ENCODE measurements around the gene KLF3. TPM values are rescaled to one million over a fixed set of nuclear protein-coding genes. Genes with fewer than 3 reads are reported as not detected.

The KLF3 gene
- total and polyA plus RNA-seq, 2 of the 8 experiments (the other 6 are each of a cell fraction or from before 2014, with no cell fraction given), result 8.0 to 14.9 TPM

DNA sequence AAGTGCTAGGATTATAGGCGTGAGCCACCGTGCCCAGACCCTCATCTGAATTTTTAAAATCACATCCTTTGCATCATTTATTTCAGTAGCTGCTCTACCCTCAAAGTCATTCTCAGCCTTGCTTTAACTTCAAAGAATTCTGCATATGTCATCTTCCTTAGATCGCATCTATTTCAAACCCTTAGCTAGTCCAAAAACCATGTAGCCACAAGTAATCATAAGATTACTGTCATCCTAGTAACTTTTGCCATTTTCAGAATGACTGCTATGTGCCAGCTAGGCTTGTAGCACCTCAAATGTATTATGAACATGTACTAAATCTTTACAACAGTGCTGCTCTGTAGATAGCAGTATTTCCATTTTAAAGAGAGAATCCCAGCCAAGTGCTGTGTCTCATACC lies 45.5 kb upstream of the KLF3 start (continued):
- TF ChIP-seq, protein P1, sequence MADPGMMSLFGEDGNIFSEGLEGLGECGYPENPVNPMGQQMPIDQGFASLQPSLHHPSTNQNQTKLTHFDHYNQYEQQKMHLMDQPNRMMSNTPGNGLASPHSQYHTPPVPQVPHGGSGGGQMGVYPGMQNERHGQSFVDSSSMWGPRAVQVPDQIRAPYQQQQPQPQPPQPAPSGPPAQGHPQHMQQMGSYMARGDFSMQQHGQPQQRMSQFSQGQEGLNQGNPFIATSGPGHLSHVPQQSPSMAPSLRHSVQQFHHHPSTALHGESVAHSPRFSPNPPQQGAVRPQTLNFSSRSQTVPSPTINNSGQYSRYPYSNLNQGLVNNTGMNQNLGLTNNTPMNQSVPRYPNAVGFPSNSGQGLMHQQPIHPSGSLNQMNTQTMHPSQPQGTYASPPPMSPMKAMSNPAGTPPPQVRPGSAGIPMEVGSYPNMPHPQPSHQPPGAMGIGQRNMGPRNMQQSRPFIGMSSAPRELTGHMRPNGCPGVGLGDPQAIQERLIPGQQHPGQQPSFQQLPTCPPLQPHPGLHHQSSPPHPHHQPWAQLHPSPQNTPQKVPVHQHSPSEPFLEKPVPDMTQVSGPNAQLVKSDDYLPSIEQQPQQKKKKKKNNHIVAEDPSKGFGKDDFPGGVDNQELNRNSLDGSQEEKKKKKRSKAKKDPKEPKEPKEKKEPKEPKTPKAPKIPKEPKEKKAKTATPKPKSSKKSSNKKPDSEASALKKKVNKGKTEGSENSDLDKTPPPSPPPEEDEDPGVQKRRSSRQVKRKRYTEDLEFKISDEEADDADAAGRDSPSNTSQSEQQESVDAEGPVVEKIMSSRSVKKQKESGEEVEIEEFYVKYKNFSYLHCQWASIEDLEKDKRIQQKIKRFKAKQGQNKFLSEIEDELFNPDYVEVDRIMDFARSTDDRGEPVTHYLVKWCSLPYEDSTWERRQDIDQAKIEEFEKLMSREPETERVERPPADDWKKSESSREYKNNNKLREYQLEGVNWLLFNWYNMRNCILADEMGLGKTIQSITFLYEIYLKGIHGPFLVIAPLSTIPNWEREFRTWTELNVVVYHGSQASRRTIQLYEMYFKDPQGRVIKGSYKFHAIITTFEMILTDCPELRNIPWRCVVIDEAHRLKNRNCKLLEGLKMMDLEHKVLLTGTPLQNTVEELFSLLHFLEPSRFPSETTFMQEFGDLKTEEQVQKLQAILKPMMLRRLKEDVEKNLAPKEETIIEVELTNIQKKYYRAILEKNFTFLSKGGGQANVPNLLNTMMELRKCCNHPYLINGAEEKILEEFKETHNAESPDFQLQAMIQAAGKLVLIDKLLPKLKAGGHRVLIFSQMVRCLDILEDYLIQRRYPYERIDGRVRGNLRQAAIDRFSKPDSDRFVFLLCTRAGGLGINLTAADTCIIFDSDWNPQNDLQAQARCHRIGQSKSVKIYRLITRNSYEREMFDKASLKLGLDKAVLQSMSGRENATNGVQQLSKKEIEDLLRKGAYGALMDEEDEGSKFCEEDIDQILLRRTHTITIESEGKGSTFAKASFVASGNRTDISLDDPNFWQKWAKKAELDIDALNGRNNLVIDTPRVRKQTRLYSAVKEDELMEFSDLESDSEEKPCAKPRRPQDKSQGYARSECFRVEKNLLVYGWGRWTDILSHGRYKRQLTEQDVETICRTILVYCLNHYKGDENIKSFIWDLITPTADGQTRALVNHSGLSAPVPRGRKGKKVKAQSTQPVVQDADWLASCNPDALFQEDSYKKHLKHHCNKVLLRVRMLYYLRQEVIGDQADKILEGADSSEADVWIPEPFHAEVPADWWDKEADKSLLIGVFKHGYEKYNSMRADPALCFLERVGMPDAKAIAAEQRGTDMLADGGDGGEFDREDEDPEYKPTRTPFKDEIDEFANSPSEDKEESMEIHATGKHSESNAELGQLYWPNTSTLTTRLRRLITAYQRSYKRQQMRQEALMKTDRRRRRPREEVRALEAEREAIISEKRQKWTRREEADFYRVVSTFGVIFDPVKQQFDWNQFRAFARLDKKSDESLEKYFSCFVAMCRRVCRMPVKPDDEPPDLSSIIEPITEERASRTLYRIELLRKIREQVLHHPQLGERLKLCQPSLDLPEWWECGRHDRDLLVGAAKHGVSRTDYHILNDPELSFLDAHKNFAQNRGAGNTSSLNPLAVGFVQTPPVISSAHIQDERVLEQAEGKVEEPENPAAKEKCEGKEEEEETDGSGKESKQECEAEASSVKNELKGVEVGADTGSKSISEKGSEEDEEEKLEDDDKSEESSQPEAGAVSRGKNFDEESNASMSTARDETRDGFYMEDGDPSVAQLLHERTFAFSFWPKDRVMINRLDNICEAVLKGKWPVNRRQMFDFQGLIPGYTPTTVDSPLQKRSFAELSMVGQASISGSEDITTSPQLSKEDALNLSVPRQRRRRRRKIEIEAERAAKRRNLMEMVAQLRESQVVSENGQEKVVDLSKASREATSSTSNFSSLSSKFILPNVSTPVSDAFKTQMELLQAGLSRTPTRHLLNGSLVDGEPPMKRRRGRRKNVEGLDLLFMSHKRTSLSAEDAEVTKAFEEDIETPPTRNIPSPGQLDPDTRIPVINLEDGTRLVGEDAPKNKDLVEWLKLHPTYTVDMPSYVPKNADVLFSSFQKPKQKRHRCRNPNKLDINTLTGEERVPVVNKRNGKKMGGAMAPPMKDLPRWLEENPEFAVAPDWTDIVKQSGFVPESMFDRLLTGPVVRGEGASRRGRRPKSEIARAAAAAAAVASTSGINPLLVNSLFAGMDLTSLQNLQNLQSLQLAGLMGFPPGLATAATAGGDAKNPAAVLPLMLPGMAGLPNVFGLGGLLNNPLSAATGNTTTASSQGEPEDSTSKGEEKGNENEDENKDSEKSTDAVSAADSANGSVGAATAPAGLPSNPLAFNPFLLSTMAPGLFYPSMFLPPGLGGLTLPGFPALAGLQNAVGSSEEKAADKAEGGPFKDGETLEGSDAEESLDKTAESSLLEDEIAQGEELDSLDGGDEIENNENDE (IDR thresholded peaks at IDR 0.05; ENCODE audit: insufficient replicate concordance, low read length), result no peak
- TF ChIP-seq TAF7 (optimal IDR thresholded peaks at IDR 0.05; ENCODE audit: borderline replicate concordance, low read depth, low read length), result no peak
- TF ChIP-seq RFX5 (IDR thresholded peaks at IDR 0.05; ENCODE audit: borderline replicate concordance, low read depth, low read length), result no peak
- TF ChIP-seq, protein P2, sequence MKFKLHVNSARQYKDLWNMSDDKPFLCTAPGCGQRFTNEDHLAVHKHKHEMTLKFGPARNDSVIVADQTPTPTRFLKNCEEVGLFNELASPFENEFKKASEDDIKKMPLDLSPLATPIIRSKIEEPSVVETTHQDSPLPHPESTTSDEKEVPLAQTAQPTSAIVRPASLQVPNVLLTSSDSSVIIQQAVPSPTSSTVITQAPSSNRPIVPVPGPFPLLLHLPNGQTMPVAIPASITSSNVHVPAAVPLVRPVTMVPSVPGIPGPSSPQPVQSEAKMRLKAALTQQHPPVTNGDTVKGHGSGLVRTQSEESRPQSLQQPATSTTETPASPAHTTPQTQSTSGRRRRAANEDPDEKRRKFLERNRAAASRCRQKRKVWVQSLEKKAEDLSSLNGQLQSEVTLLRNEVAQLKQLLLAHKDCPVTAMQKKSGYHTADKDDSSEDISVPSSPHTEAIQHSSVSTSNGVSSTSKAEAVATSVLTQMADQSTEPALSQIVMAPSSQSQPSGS (IDR thresholded peaks at IDR 0.05; ENCODE audit: low read length), result no peak
- no peak for TF ChIP-seq TEAD4 (IDR thresholded peaks at IDR 0.05; ENCODE audit: low read depth, low read length)
- no peak for TF ChIP-seq KDM5A (IDR thresholded peaks at IDR 0.05; ENCODE audit: low read length)
- no peak for TF ChIP-seq RNF2 (IDR thresholded peaks at IDR 0.05; ENCODE audit: borderline replicate concordance, low read depth, low read length, missing control alignments, poor library complexity, severe bottlenecking)
- TF ChIP-seq GABPA (IDR thresholded peaks at IDR 0.05; ENCODE audit: borderline replicate concordance, insufficient read depth, low read length), result no peak
- no peak for TF ChIP-seq TAF1 (IDR thresholded peaks at IDR 0.05; ENCODE audit: low read depth, low read length)
- no peak for TF ChIP-seq ASH2L (IDR thresholded peaks at IDR 0.05; ENCODE audit: low read length)
